GM12872 (cell line): ENCODE measurements around the gene CENPB.

Experiments used
- TF ChIP-seq, protein P1 (sequence below): IDR thresholded peaks from 3 replicates; pipeline ENCODE4 v1.5.1; 2011; ENCODE audit warnings: low read depth, mild to moderate bottlenecking, low read length, moderate library complexity; ENCODE audit not compliant: insufficient read depth

The CENPB gene

DNA sequence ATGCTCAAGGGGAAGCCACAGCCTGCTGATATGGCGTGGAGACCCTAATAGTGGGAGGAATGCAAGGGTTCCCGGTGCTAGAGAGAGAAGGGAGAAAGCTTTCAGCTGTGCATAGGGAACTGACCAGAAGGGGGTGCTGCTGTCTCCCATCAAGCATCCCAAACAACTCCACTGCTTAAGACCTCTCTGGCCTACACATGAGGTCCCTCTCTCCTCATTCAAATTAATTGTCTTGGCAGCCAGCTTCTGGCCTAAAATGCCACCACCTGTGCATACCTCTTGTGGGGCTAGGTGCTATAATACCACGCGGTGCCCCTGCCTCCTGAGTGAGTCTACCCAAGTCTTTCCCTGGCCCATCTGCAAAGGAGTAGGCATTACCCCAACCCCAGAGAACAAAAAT, 33.4 kb downstream of the CENPB start:
- TF ChIP-seq, protein P1, sequence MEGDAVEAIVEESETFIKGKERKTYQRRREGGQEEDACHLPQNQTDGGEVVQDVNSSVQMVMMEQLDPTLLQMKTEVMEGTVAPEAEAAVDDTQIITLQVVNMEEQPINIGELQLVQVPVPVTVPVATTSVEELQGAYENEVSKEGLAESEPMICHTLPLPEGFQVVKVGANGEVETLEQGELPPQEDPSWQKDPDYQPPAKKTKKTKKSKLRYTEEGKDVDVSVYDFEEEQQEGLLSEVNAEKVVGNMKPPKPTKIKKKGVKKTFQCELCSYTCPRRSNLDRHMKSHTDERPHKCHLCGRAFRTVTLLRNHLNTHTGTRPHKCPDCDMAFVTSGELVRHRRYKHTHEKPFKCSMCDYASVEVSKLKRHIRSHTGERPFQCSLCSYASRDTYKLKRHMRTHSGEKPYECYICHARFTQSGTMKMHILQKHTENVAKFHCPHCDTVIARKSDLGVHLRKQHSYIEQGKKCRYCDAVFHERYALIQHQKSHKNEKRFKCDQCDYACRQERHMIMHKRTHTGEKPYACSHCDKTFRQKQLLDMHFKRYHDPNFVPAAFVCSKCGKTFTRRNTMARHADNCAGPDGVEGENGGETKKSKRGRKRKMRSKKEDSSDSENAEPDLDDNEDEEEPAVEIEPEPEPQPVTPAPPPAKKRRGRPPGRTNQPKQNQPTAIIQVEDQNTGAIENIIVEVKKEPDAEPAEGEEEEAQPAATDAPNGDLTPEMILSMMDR = peak; percentile 95

DNA sequence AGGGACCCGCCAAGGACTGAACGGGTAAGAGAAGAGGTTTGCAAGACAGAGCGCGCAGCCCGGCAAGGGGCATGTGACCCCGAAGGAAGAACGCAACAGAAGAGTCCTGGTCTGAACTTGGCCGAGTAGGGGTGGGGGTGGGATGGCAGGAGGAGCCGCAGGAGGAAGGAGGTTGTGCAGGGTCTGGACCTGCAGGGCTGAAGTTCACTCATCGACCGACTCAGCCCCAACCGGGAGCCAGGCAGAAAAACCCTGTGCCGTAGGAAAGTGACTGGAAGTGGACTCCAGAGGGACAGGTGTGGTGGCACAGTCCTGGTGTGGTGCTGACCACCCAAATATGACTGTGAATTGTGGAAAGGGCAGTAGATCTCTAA, 34.2 kb downstream of the CENPB start:
- TF ChIP-seq, protein P1 = no peak

DNA sequence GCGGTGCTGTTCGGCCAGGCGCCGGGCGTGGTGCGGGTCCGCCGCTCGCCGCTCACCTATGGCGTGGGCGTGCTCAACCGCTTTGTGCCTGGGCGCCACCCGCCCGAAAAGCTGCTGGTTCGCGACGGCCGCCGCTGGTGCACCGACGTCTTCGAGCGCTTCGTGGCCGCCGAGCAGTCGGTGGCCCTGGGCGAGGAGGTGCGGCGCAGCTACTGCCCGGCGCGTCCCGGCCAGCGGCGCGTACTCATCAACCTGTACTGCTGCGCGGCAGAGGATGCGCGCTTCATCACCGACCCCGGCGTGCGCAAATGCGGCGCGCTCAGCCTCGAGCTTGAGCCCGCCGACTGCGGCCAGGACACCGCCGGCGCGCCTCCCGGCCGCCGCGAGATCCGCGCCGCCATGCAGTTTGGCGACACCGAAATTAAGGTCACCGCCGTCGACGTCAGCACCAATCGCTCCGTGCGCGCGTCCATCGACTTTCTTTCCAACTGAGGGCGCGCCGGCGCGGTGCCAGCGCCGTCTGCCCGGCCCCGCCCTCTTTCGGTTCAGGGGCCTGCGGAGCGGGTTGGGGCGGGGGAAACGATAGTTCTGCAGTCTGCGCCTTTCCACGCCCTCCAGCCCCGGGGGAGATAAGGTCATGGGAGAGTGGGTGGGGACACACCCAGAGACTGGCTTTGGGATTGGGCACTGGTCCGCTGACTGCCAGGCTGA, 34.7 kb downstream of the CENPB start:
- TF ChIP-seq, protein P1 = no peak

DNA sequence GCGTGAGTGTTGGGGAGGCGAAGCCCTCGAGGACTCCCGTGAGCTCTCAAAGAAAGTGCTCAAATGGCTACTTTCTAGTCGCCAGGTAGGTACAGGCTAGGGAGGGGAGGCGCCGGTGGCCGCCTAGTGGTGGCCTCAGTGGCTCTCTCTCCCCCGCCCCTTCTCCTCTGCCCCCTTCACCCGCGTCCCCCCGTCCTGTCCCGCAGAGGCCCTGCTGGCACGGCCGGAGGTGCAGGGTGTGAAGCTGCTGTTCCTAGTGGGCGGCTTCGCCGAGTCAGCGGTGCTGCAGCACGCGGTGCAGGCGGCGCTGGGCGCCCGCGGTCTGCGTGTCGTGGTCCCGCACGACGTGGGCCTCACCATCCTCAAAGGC, 35.2 kb downstream of the CENPB start:
- TF ChIP-seq, protein P1 = no peak

DNA sequence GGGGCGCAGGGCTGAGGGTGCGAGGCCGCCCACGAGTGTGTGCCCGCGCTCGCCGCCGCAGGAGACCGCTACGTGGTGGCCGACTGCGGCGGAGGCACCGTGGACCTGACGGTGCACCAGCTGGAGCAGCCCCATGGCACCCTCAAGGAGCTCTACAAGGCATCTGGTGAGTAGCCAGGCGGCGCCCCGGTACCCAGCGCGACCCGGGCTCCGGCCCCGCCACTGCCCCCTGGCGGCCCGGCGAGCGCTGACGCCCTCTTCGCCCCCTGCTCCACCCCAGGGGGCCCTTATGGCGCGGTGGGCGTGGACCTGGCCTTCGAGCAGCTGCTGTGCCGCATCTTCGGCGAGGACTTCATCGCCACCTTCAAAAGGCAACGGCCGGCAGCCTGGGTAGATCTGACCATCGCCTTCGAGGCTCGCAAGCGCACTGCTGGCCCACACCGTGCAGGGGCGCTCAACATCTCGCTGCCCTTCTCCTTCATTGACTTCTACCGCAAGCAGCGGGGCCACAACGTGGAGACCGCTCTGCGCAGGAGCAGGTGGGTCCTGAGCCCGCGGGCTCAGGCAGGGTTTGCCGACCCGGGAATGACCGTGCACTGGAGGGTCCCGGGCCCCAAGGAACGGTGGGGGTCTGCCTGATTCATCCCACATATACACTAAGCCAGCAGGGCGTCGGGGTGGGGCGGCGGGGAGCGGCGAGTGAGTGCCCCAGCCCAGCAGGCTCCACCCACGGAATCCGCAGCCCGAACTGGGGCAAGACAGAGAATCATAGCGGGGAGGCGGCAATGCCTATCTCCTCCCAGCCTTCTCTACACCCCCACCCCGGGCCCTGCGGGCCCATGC, 36.6 kb downstream of the CENPB start:
- TF ChIP-seq, protein P1 = peak; percentile 54

DNA sequence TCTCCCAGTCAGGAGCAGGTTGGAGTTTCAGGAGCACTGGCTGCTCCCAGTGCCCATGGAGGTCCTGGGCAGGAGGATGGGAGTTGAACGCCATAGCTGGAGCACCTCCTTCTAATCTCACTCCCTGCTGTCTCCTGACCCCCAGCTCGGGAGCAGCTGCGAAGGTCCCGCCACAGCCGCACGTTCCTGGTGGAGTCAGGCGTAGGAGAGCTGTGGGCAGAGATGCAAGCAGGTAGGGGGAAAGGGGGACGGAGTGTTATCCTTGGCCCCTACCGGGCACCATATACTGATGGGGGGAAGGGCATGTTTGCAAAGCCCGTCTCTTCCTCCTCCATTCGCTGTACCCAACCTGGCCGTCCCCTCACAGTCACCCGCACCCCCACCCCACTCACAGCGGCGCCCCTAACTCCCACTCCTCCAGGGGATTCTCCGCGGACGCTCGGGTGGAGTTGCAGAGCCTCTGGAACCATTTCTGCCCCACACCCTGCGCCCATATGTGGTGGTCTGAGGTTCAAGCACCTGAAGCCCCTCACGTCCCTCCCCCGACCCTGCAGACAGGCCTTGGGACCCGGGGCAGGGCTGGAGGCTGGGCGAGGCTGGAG, 37.4 kb downstream of the CENPB start:
- TF ChIP-seq, protein P1 = no peak

DNA sequence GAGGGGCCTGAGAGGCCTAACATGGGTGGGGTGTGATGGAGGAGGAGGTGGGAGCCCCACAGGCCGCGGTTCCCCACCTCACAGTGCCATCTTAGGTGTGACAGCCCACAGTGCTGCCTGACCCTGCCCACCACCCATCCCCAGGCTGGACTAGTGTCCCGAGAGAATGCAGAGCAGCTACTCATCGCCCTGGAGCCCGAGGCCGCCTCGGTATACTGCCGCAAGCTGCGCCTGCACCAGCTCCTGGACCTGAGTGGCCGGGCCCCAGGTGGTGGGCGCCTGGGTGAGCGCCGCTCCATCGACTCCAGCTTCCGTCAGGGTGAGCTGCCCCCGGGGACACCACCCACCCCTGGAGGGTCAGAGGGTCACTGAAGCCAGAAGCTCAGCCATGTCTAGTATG, 38.5 kb downstream of the CENPB start:
- TF ChIP-seq, protein P1 = no peak
